Glutamatergic neuron (in vitro differentiated cells): Measurements from ENCODE around the gene MARCHF10. TPM values are rescaled to one million over a fixed set of nuclear protein-coding genes. Genes with fewer than 3 reads are reported as not detected.
A peak's percentile ranks its signal among the peaks of the same experiment; 100 is the strongest.

ENCODE experiments used
- DNase-seq: peaks from one replicate; pipeline ENCODE4 v3.0.0; 2022
- H3K27ac Mint-ChIP-seq: one replicate; pipeline ENCODE4 v1.8.0; 2020; ENCODE audit warnings: mild to moderate bottlenecking, mixed read lengths, inconsistent platforms; ENCODE audit not compliant: unreplicated experiment
- H3K27me3 Mint-ChIP-seq: one replicate; pipeline ENCODE4 v1.8.0; 2020; ENCODE audit warnings: mild to moderate bottlenecking, moderate library complexity, mixed read lengths, inconsistent platforms; ENCODE audit not compliant: unreplicated experiment
- H3K36me3 Mint-ChIP-seq: one replicate; pipeline ENCODE4 v1.8.0; 2020; ENCODE audit warnings: mild to moderate bottlenecking, mixed read lengths, inconsistent platforms; ENCODE audit not compliant: unreplicated experiment
- H3K4me1 Mint-ChIP-seq: one replicate; pipeline ENCODE4 v1.8.0; 2020; ENCODE audit warnings: mild to moderate bottlenecking, low read depth, mixed read lengths, inconsistent platforms; ENCODE audit not compliant: unreplicated experiment
- H3K4me3 Mint-ChIP-seq: one replicate; pipeline ENCODE4 v1.8.0; 2020; ENCODE audit warnings: mild to moderate bottlenecking, mixed read lengths, inconsistent platforms; ENCODE audit not compliant: unreplicated experiment
- H3K9me3 Mint-ChIP-seq: one replicate; pipeline ENCODE4 v1.8.0; 2020; ENCODE audit warnings: mild to moderate bottlenecking, moderate library complexity, mixed read lengths, inconsistent platforms; ENCODE audit not compliant: unreplicated experiment
- total RNA-seq: library from RNA; stranded (reverse); fragmentation: NEBNext Ultra II Directional; extraction: Animal tissue kit (Norgen Biotek cat#: 25700); gene quantifications from one replicate; pipeline ENCODE4 v1.2.1, GENCODE V29; 2021; ENCODE audit not compliant: unreplicated experiment
- TF ChIP-seq, protein P1 (sequence below): fragments of 200-600 bp; sonication (generic); IDR thresholded peaks from one replicate; pipeline ENCODE4 v1.5.0; 2021; ENCODE audit not compliant: partially characterized antibody, unreplicated experiment

Gene MARCHF10
- total RNA-seq, 1 donor from 2014 or later, result not detected

DNA sequence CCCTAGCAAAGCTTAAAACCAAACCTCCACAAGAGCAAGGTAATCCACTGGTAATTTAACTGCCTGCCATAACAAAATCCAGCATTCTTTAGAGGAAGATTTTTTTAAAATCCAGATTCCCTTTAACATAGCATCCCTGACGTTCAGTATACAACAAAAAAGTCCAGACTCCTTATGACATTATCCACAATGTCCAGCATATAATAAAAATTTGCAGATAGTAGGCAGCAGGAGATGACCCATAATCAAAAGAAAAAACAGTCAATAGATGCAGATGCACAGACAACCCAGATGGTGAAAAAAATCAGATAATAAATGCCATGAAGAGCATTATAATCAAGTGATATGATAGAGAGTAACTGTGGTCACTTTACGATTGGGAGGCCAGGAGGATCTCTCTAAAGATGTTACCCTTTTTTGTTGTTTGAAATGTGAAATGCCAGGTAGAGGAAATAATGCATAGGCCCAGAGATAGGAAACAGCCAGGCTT is 147.4 kb downstream of the MARCHF10 start:
- peaks cover 14% of the 10 kb centered on the region for H3K36me3 Mint-ChIP-seq
- no peak for DNase-seq
- H3K27me3 Mint-ChIP-seq, result peaks cover 3% of the 10 kb centered on the region
- TF ChIP-seq, protein P1, sequence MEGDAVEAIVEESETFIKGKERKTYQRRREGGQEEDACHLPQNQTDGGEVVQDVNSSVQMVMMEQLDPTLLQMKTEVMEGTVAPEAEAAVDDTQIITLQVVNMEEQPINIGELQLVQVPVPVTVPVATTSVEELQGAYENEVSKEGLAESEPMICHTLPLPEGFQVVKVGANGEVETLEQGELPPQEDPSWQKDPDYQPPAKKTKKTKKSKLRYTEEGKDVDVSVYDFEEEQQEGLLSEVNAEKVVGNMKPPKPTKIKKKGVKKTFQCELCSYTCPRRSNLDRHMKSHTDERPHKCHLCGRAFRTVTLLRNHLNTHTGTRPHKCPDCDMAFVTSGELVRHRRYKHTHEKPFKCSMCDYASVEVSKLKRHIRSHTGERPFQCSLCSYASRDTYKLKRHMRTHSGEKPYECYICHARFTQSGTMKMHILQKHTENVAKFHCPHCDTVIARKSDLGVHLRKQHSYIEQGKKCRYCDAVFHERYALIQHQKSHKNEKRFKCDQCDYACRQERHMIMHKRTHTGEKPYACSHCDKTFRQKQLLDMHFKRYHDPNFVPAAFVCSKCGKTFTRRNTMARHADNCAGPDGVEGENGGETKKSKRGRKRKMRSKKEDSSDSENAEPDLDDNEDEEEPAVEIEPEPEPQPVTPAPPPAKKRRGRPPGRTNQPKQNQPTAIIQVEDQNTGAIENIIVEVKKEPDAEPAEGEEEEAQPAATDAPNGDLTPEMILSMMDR, result no peak
- H3K4me3 Mint-ChIP-seq, result no peak overlapping the region
- H3K27ac Mint-ChIP-seq, result no peak overlapping the region
- H3K9me3 Mint-ChIP-seq, result peaks cover 9% of the 10 kb centered on the region
- peaks cover 4% of the 10 kb centered on the region for H3K4me1 Mint-ChIP-seq

DNA sequence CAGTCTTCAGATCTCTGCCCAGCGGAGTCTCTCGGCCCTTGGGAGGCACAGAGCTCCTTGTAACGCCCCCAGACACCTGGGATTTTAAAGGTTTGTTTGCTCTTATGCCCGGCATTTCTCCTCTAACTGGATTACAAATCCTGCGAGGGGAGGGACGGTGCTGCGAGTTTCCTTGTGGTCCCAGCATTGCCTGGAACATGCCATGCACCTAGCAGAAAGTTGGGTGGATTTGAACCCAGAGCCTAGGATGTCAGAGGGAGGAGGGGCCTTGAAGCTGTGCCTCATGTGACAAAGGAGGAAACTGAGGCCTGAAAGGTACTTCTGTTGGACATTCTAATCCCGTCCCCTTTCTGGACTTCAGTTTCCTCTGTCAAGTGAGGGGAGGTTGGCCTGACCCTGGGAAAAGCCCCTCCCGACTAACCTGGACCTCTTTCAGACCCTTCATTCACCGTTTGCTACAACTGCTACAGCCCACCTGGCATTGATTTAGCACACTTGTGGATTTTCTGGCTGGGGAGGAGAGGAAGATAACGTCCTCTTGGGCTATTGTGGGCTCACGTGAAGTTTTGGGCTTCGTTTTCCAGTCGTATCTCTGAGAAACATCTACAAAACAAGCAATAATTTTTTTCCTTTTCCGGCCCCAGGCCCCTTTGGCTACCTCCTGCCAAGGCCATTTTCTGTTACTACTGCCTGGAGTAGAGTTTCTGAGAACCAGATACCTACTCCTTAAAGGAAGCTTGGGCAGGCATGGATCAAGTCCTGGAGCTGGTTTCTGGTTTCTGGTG is 149.8 kb downstream of the MARCHF10 start:
- DNase-seq, result no peak
- Mint-ChIP-seq H3K36me3 (peaks cover 14% of the 10 kb centered on the region), H3K9me3 (peaks cover 10% of the 10 kb centered on the region), H3K4me3 (peak overlapping the region; percentile 10), H3K4me1 (peaks cover 13% of the 10 kb centered on the region), H3K27me3 (peaks cover 5% of the 10 kb centered on the region), H3K27ac (no peak overlapping the region)
- TF ChIP-seq, protein P1, result no peak

DNA sequence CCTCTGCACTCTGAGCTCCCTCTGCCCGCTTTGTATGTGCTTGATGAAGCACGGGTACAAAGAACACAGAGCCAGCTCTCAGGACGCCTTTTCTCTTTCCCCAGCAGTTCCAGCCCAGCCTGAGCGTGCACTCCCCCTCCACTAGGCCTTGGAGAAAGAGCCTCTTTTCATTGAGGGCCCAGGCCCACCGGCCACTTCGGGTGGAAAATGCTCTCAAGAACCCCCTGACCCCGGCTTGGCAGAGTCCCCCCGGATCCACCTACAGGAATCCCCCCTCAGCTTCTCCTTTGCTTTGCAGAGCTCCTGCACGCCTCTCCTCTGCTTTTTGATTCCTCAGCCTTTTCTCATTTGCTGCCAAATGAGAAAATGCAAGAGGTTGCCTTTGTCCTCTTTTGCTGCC is 150.4 kb downstream of the MARCHF10 start:
- H3K27me3 Mint-ChIP-seq, result peaks cover 5% of the 10 kb centered on the region
- DNase-seq, result no peak
- H3K36me3 Mint-ChIP-seq, result peaks cover 14% of the 10 kb centered on the region
- H3K27ac Mint-ChIP-seq, result no peak overlapping the region
- peaks cover 14% of the 10 kb centered on the region for H3K4me1 Mint-ChIP-seq
- peaks cover 10% of the 10 kb centered on the region for H3K9me3 Mint-ChIP-seq
- peak overlapping the region; percentile 10 for H3K4me3 Mint-ChIP-seq
- TF ChIP-seq, protein P1, result no peak

DNA sequence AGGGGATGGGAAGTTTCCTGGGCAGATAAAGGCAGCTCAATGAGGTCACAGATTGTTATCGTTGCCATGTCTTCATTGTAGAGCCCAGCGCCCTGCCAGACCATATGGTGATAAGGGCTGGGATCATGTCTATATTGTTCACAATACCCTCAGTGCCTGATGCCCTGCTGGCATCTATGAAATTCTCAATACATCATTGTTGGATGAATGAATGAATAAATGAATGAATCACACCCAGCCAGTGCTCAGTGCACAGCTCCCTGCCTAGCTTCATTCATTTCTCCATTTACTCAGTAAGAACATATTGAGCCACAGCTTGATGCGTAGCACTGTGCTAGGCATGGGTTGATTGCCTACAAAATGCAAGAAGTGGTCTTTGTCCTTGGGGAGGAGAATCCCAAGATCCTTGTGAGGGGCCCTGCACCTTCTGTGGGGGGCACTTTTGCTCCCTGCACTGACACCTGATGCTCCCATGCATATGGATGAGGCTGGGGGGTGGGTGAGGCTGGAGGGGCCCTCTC is 150.9 kb downstream of the MARCHF10 start:
- no peak for DNase-seq
- H3K36me3 Mint-ChIP-seq, result peaks cover 14% of the 10 kb centered on the region
- peak overlapping the region; percentile 69 for H3K27ac Mint-ChIP-seq
- TF ChIP-seq, protein P1, result no peak
- H3K27me3 Mint-ChIP-seq, result peaks cover 5% of the 10 kb centered on the region
- H3K4me3 Mint-ChIP-seq, result no peak overlapping the region
- peaks cover 14% of the 10 kb centered on the region for H3K4me1 Mint-ChIP-seq
- peaks cover 10% of the 10 kb centered on the region for H3K9me3 Mint-ChIP-seq

DNA sequence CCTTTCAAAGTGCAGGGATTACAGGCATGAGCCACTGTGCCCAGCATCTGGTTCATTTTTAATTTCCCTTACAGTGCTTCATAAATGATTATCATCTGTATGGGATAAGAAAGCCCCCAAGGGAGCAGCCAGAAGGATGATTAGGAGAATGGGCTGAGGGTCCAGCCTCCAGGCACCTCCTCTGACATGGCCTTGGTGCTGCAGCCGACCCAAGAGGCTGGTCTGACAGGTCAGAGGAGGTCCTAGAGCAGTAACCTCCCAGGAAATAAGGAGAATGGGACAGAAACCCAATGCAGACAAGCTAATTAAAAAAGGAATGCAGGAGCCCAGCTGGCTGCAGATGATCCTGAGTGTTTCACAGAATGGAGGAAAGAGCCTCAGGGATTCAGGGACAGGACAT is 151.7 kb downstream of the MARCHF10 start:
- TF ChIP-seq, protein P1, result no peak
- H3K4me1 Mint-ChIP-seq, result peaks cover 19% of the 10 kb centered on the region
- peaks cover 10% of the 10 kb centered on the region for H3K27me3 Mint-ChIP-seq
- H3K9me3 Mint-ChIP-seq, result peaks cover 15% of the 10 kb centered on the region
- H3K27ac Mint-ChIP-seq, result peak overlapping the region; percentile 60
- no peak for DNase-seq
- H3K4me3 Mint-ChIP-seq, result no peak overlapping the region
- H3K36me3 Mint-ChIP-seq, result peaks cover 12% of the 10 kb centered on the region
